ENCODE results near the gene AFMID. TPM values are rescaled to one million over a fixed set of nuclear protein-coding genes. Genes with fewer than 3 reads are reported as not detected.

The AFMID gene
- total and polyA plus RNA-seq, 2 donors (not counting 3 experiments of a cell fraction or from before 2014, with no cell fraction given): 33.5 to 42.9 TPM

DNA sequence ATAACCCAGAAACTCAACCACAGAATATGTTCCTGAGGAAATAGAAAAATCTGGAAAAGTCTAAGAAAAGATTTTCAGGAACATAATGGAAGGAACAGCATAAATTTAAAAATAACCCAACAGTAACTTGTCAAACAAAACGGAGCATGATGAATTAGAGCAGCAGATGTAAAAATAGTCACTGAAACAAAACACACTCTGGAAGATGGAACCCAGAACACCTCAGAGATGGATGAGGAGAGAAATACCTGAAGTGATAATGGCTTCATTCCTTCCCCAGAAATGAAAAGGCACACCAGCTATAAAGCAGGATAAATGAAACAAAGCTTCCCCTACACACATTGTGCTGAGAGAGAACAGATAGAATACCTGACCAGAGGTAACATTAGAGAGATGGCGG lies 6.7 kb upstream of the AFMID start:
- Histone ChIP-seq H3K9me1 (replicated peaks; ENCODE audit: control insufficient read depth, extremely low read depth, insufficient read depth, low read length) (no peaks in the 10 kb centered on the region), H3K27ac (ENCODE audit: insufficient read depth, low read depth, low read length) (no peak overlapping the region), H3K9me3 (replicated peaks; ENCODE audit: control insufficient read depth, insufficient read depth, low read length) (no peaks in the 10 kb centered on the region), H3K79me2 (ENCODE audit: control insufficient read depth, insufficient read depth, low read length) (peaks cover 4% of the 10 kb centered on the region), H3K9ac (replicated peaks; ENCODE audit: extremely low read depth, insufficient read depth, low read length) (no peak overlapping the region), H3K36me3 (ENCODE audit: control insufficient read depth in 2 of 2, extremely low read depth in 1 of 2, insufficient read depth in 2 of 2, low read length in 2 of 2) (no peaks in the 10 kb centered on the region), H3K4me2 (ENCODE audit: insufficient read depth, low read length) (no peak overlapping the region), H2AFZ (ENCODE audit: low read depth, low read length) (no peak overlapping the region), H3K27me3 (ENCODE audit: control insufficient read depth in 2 of 2, insufficient read depth in 2 of 2, low read length in 2 of 2) (no peaks in the 10 kb centered on the region), H4K20me1 (replicated peaks; ENCODE audit: control insufficient read depth, extremely low read depth, insufficient read depth, low read length) (no peaks in the 10 kb centered on the region), H3K4me1 (ENCODE audit: control insufficient read depth, extremely low read depth, insufficient read depth, low read length) (no peaks in the 10 kb centered on the region), H3K4me3 (replicated peaks in 1 of 3; ENCODE audit: insufficient read depth in 1 of 3, low read depth in 1 of 3, low read length in 3 of 3) (no peak overlapping the region)
- DNase-seq (ENCODE audit: low read depth, low spot score) (no peak), FAIRE-seq (no peak)
- ChIA-PET CTCF (interaction anchor here (0.5 kb wide), 1 partner anchor 61 kb away, joined by 3 read pairs; no protein-coding TSS in a partner anchor), POLR2A (no interaction called here)
- dilution Hi-C loops (cut with MboI; ENCODE audit: extremely low pct_ligation_motif_present, low sequenced_read_pairs): no loop called here
- intact Hi-C loops (cut with micrococcal nuclease): no loop called here
- no peak for TF ChIP-seq FOS (IDR thresholded peaks at IDR 0.05; ENCODE audit: borderline replicate concordance, insufficient read depth, low read length)
- no peak for TF ChIP-seq JUN (IDR thresholded peaks at IDR 0.05; ENCODE audit: borderline replicate concordance, insufficient read depth, insufficient read length, low read depth)
- no peak for TF ChIP-seq POLR2AphosphoS5 (IDR thresholded peaks at IDR 0.05; ENCODE audit: insufficient read depth, low read depth, low read length)
- TF ChIP-seq, protein P1, sequence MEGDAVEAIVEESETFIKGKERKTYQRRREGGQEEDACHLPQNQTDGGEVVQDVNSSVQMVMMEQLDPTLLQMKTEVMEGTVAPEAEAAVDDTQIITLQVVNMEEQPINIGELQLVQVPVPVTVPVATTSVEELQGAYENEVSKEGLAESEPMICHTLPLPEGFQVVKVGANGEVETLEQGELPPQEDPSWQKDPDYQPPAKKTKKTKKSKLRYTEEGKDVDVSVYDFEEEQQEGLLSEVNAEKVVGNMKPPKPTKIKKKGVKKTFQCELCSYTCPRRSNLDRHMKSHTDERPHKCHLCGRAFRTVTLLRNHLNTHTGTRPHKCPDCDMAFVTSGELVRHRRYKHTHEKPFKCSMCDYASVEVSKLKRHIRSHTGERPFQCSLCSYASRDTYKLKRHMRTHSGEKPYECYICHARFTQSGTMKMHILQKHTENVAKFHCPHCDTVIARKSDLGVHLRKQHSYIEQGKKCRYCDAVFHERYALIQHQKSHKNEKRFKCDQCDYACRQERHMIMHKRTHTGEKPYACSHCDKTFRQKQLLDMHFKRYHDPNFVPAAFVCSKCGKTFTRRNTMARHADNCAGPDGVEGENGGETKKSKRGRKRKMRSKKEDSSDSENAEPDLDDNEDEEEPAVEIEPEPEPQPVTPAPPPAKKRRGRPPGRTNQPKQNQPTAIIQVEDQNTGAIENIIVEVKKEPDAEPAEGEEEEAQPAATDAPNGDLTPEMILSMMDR (IDR thresholded peaks at IDR 0.05; ENCODE audit: extremely low read depth in 1 of 2, insufficient read depth in 1 of 2, low read depth in 1 of 2, low read length in 2 of 2): no peak
- no peak for TF ChIP-seq MYC (IDR thresholded peaks at IDR 0.05; ENCODE audit: low read depth, low read length)
- TF ChIP-seq, protein P2, sequence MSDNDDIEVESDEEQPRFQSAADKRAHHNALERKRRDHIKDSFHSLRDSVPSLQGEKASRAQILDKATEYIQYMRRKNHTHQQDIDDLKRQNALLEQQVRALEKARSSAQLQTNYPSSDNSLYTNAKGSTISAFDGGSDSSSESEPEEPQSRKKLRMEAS (IDR thresholded peaks at IDR 0.05; ENCODE audit: insufficient read depth, insufficient read length): no peak
- no peak for TF ChIP-seq EZH2 (IDR thresholded peaks at IDR 0.05; ENCODE audit: borderline replicate concordance, low read depth, low read length, severe bottlenecking)
- no peak for TF ChIP-seq POLR2A (IDR thresholded peaks at IDR 0.05; ENCODE audit: low read depth, low read length)
- TF ChIP-seq GATA2 (IDR thresholded peaks at IDR 0.05; ENCODE audit: insufficient read depth, insufficient read length, low read depth, low read length): no peak
- no TSS peak for BruUV-seq (replicated peaks)
